ENCODE data around the gene SPAG16. TPM values are rescaled to one million over a fixed set of nuclear protein-coding genes. Genes with fewer than 3 reads are reported as not detected.

The SPAG16 gene
- total RNA-seq, 1 experiment from 2014 or later: 16.0 TPM

- Mint-ChIP-seq H3K9me3 (no peaks in the 10 kb centered on the region), H3K27me3 (ENCODE audit: low read depth) (no peaks in the 10 kb centered on the region), H3K27ac (no peak overlapping the region), H3K36me3 (no peaks in the 10 kb centered on the region), H3K4me1 (no peaks in the 10 kb centered on the region), H3K4me3 (no peak overlapping the region)
- DNase-seq (ENCODE audit: low spot score) (no peak), ATAC-seq (no peak)
- CTCF ChIA-PET: no interaction called here
- TF ChIP-seq ATF2 (CRISPR knock-in tag; IDR thresholded peaks at IDR 0.05; ENCODE audit: borderline replicate concordance, low read depth) (no peak), ZNF532 (CRISPR knock-in tag; IDR thresholded peaks at IDR 0.05; ENCODE audit: borderline replicate concordance) (no peak), TEAD4 (CRISPR knock-in tag; IDR thresholded peaks at IDR 0.05) (no peak)
- POLR2A ChIA-PET: no interaction called here
Observed at GRCh38 chr2:214379227-214379626, 1095.0 kb downstream of the SPAG16 start.

- H3K9me3 Mint-ChIP-seq: no peaks in the 10 kb centered on the region
- no peaks in the 10 kb centered on the region for H3K4me1 Mint-ChIP-seq
- no peaks in the 10 kb centered on the region for H3K36me3 Mint-ChIP-seq
- TF ChIP-seq FOXP1 (CRISPR knock-in tag; IDR thresholded peaks at IDR 0.05; ENCODE audit: borderline replicate concordance): no peak
- no peak for TF ChIP-seq EMX1 (CRISPR knock-in tag; IDR thresholded peaks at IDR 0.05)
- H3K27me3 Mint-ChIP-seq (ENCODE audit: low read depth): no peaks in the 10 kb centered on the region
- no peak overlapping the region for H3K4me3 Mint-ChIP-seq
- no peak for DNase-seq (ENCODE audit: low spot score)
- no peak for ATAC-seq
- POLR2A ChIA-PET: no interaction called here
- CTCF ChIA-PET: no interaction called here
- no peak overlapping the region for H3K27ac Mint-ChIP-seq
Observed at GRCh38 chr2:214380681-214381080, 1096.4 kb downstream of the SPAG16 start.

GRCh38 chr2:214382229-214382628, 1098.0 kb downstream of the SPAG16 start:
- Mint-ChIP-seq H3K27me3 (ENCODE audit: low read depth) (no peaks in the 10 kb centered on the region), H3K9me3 (no peaks in the 10 kb centered on the region), H3K27ac (no peak overlapping the region), H3K4me3 (no peak overlapping the region), H3K4me1 (no peaks in the 10 kb centered on the region), H3K36me3 (no peaks in the 10 kb centered on the region)
- POLR2A ChIA-PET: no interaction called here
- TF ChIP-seq E2F1 (CRISPR knock-in tag; IDR thresholded peaks at IDR 0.05) (no peak), ZNF416 (CRISPR knock-in tag; IDR thresholded peaks at IDR 0.05) (no peak), ERG (CRISPR knock-in tag; IDR thresholded peaks at IDR 0.05) (no peak), PRDM15 (CRISPR knock-in tag; IDR thresholded peaks at IDR 0.05) (no peak)
- DNase-seq (ENCODE audit: low spot score) (no peak), ATAC-seq (no peak)
- CTCF ChIA-PET: no interaction called here
